Inferior parietal cortex (tissue), 1 donor: ENCODE results near the gene AP5S1.

Source experiments
- DNase-seq: peaks from one replicate; pipeline ENCODE4 v3.0.0-alpha.2; 2016; ENCODE audit errors: extremely low spot score

Gene AP5S1

DNA sequence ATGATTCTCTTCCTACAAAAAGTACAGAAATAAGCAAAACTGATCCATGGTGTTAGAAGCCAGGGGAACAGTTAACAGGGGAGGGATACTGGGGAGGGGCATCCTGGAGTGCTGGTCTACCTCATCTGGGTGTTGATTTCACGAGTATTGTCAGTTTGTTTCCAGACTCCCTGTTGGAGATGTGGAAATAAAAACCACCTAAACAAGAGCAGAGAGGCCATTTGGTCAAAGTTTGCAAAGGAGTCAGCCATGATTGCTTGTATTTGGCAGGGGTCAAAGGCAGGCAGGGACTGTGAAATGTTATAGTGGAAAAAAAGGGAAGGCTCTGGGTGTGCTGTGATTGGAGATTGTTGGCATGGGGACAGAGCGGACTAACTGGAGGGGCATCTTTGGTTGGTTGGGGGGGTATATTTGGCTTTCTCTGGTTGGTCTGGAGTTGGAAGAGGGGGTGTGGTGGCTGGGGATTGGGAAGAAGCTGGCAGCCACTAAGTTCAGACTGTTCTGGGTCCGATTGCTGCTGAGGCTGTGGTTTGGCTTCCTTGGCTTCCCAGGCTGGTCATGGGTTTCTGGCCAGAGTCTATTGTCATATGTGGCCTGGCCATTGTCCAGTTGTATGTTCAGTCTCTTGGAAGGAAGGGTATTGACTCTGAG, 54.0 kb downstream of the AP5S1 start:
- DNase-seq: no peak

DNA sequence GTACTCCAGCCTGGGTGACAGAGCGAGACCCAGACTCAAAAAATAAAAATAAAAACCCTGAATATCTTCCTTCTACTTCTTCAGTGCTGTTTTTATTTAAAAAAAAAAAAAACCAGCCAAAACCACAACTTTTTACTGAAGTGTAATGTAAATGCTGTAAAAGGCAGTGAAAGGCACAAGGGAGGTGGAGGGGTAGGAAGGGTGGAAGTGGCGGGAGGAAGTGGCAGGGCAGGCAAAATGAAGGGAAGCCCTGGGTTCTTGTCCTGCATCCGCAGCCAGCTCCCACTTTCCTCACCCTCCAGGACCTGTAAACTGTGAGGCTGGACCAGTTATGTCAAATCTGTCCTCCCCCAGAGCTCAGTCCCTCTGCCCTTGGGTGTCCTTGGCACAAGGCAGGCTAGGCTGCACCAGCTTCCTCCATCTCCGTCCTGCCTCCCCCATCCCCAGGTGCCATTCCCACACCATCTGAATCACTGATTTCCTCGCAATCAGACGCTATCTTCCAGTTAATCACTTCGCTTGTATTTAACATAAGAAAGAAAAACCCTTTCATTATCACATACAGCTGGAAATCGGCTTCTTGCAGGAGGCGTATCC, 55.1 kb downstream of the AP5S1 start:
- DNase-seq: no peak

DNA sequence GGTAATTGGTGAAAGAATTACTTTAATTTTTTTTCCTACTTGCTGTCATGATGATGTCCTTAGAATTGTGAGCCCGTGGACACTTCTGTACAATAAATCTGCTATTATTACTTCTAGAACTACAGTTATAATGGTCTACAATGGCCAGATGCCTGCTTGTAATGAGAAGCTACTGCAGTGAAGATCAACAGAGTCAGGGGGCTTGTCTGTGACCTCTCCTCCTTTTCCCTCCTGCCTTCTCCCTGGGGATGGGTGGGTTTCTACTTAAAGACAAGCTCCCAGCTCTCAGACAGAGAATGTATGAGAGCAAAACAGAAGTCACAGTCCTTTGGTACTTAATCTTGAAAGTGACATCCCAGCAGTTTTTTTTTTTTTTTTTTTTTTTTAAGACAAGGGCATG, 55.7 kb downstream of the AP5S1 start:
- DNase-seq: no peak

DNA sequence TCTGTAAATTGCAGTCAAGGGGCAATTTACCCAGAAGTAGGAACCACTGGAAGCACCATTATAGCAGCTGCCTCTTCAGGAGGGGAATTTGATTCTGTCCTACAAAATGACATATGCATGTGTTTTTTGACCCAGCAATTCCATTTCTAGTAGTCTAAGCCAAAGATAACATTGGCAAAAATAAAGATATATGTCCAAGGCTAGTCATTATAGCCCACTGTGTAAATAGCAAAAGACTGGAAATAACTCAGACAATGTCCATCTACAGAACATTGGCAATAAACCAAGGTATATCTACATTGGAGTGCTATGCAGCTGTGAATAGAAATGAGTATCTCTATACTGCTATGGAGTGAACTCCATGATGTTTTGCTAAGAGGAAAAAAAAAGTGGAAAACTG, 56.3 kb downstream of the AP5S1 start:
- no peak for DNase-seq
